ENCODE data around the gene P3H3. TPM values are rescaled to one million over a fixed set of nuclear protein-coding genes. Genes with fewer than 3 reads are reported as not detected.

P3H3 gene
- total and polyA plus RNA-seq, 4 donors: 0.42 to 1.9 (median 1.6) TPM

DNA sequence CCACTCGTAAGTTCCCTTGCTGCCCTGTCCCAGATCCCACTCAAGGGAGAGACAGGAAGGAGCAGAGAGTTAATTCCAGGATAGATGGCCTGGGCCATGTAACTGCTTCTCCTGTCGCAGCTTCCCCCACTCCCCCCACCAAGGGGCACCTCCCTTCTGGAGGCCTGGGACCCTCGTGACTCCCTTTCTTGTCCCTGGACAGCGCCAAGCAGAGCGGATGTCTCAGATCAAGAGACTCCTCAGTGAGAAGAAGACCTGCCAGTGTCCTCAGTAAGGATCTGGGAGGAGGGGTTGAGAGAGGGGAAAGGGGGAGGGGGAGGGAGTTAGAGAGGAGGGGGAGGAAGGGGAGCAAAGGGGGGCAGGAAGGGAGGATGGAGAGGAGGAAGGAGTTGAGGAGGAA lies 9.6 kb upstream of the P3H3 start:
- peak overlapping the region in 2 of 3 donors; percentile 26 to 71 for H3K4me3 ChIP-seq (ENCODE audit: low read depth in 1 of 3, low read length in 3 of 3)
- TF ChIP-seq TAF1 (conservative IDR thresholded peaks at IDR 0.05): no peak
- TF ChIP-seq CTCF (IDR thresholded peaks at IDR 0.05; ENCODE audit: low read depth, low read length, missing input control): no peak
- TF ChIP-seq REST (IDR thresholded peaks at IDR 0.05): no peak
- TF ChIP-seq JUND (IDR thresholded peaks at IDR 0.05): no peak
- TF ChIP-seq RAD21 (IDR thresholded peaks at IDR 0.05): no peak
- no peak for TF ChIP-seq FOXA1 (IDR thresholded peaks at IDR 0.05)
- TF ChIP-seq NR2F2 (IDR thresholded peaks at IDR 0.05): no peak
- no peak for TF ChIP-seq SP1 (IDR thresholded peaks at IDR 0.05)
- no peak for TF ChIP-seq RXRA (IDR thresholded peaks at IDR 0.05)
- H3K36me3 ChIP-seq (ENCODE audit: control insufficient read depth in 4 of 4, insufficient read depth in 3 of 4, low read depth in 1 of 4, low read length in 3 of 4): no peaks in the 10 kb centered on the region
- no peak for DNase-seq (ENCODE audit: low spot score)
- peak overlapping the region in 1 of 2 donors; percentile 77 for H3K9ac ChIP-seq (ENCODE audit: low read depth in 1 of 2, low read length in 2 of 2)
- 59% methylated on average over 5 of the region's 5 CpGs for WGBS
- peaks cover 0 to 38% (median 28%) of the 10 kb centered on the region in 4 donors for H3K4me1 ChIP-seq (ENCODE audit: control insufficient read depth in 4 of 4, insufficient read depth in 4 of 4, low read length in 3 of 4)
- no peaks in the 10 kb centered on the region for H3K27me3 ChIP-seq (ENCODE audit: control insufficient read depth in 4 of 4, insufficient read depth in 4 of 4, low read length in 3 of 4)
- H3K9me3 ChIP-seq (ENCODE audit: control insufficient read depth in 4 of 4, low read length in 3 of 4): no peaks in the 10 kb centered on the region
- peak overlapping the region; percentile 60 to 72 for H3K27ac ChIP-seq (ENCODE audit: low read depth in 1 of 2, low read length in 2 of 2)

DNA sequence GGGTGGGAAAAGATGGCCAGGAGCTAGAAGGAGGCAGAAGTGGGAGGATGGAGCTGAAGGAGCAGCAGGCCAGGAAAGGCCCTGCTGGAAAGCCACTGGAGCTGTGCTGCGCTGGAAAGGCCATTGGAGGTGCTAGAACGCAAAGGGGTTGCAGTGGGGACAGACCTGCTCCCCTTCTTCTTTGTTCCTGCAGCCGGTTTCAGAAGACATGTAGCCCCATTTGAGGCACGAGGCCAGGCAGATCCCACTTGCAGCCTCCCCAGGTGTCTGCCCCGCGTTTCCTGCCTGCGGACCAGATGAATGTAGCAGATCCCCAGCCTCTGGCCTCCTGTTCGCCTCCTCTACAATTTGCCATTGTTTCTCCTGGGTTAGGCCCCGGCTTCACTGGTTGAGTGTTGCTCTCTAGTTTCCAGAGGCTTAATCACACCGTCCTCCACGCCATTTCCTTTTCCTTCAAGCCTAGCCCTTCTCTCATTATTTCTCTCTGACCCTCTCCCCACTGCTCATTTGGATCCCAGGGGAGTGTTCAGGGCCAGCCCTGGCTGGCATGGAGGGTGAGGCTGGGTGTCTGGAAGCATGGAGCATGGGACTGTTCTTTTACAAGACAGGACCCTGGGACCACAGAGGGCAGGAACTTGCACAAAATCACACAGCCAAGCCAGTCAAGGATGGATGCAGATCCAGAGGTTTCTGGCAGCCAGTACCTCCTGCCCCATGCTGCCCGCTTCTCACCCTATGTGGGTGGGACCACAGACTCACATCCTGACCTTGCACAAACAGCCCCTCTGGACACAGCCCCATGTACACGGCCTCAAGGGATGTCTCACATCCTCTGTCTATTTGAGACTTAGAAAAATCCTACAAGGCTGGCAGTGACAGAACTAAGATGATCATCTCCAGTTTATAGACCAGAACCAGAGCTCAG lies 8.8 kb upstream of the P3H3 start:
- Histone ChIP-seq H3K36me3 (ENCODE audit: control insufficient read depth in 4 of 4, insufficient read depth in 3 of 4, low read depth in 1 of 4, low read length in 3 of 4) (no peaks in the 10 kb centered on the region), H3K9me3 (ENCODE audit: control insufficient read depth in 4 of 4, low read length in 3 of 4) (no peaks in the 10 kb centered on the region), H3K27me3 (ENCODE audit: control insufficient read depth in 4 of 4, insufficient read depth in 4 of 4, low read length in 3 of 4) (no peaks in the 10 kb centered on the region), H3K4me3 (ENCODE audit: low read depth in 1 of 3, low read length in 3 of 3) (peak overlapping the region in 2 of 3 donors; percentile 26 to 71), H3K4me1 (ENCODE audit: control insufficient read depth in 4 of 4, insufficient read depth in 4 of 4, low read length in 3 of 4) (peaks cover 0 to 38% (median 28%) of the 10 kb centered on the region in 4 donors), H3K27ac (ENCODE audit: low read depth in 1 of 2, low read length in 2 of 2) (peak overlapping the region; percentile 60 to 72), H3K9ac (ENCODE audit: low read depth in 1 of 2, low read length in 2 of 2) (peak overlapping the region in 1 of 2 donors; percentile 77)
- WGBS: 75% methylated on average over 13 of the region's 13 CpGs
- DNase-seq (ENCODE audit: low spot score): no peak
- TF ChIP-seq NR2F2 (IDR thresholded peaks at IDR 0.05): no peak
- no peak for TF ChIP-seq RAD21 (IDR thresholded peaks at IDR 0.05)
- no peak for TF ChIP-seq REST (IDR thresholded peaks at IDR 0.05)
- TF ChIP-seq RXRA (IDR thresholded peaks at IDR 0.05): no peak
- TF ChIP-seq, protein P1, sequence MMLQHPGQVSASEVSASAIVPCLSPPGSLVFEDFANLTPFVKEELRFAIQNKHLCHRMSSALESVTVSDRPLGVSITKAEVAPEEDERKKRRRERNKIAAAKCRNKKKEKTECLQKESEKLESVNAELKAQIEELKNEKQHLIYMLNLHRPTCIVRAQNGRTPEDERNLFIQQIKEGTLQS (IDR thresholded peaks at IDR 0.05): no peak
- TF ChIP-seq GABPA (IDR thresholded peaks at IDR 0.05 in 1 of 2, conservative IDR thresholded peaks at IDR 0.05 in 1 of 2): no peak
- TF ChIP-seq CTCF (IDR thresholded peaks at IDR 0.05; ENCODE audit: low read depth, low read length, missing input control): no peak
- no peak for TF ChIP-seq HNF4A (conservative IDR thresholded peaks at IDR 0.05)
- TF ChIP-seq TAF1 (conservative IDR thresholded peaks at IDR 0.05): no peak
- TF ChIP-seq FOXA1 (IDR thresholded peaks at IDR 0.05): no peak
- TF ChIP-seq HNF4G (IDR thresholded peaks at IDR 0.05): no peak
- TF ChIP-seq, protein P2, sequence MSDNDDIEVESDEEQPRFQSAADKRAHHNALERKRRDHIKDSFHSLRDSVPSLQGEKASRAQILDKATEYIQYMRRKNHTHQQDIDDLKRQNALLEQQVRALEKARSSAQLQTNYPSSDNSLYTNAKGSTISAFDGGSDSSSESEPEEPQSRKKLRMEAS (IDR thresholded peaks at IDR 0.05): no peak
- no peak for TF ChIP-seq EGR1 (IDR thresholded peaks at IDR 0.05; ENCODE audit: low read depth in 2 of 2)
- TF ChIP-seq JUND (IDR thresholded peaks at IDR 0.05): no peak

Data from liver (tissue), 9 donors.